ENCODE data around the gene MTURN.

Gene MTURN

GRCh38 chr7:30136117-30136731, 1.4 kb downstream of the MTURN start:
- no peak for DNase-seq

GRCh38 chr7:30136743-30137485, 2.1 kb downstream of the MTURN start:
- no peak for DNase-seq

- DNase-seq: no peak
Measured at GRCh38 chr7:30139836-30140384, 5.1 kb downstream of the MTURN start.

- no peak for DNase-seq
Measured at GRCh38 chr7:30140456-30140855, 5.7 kb downstream of the MTURN start.

DNA sequence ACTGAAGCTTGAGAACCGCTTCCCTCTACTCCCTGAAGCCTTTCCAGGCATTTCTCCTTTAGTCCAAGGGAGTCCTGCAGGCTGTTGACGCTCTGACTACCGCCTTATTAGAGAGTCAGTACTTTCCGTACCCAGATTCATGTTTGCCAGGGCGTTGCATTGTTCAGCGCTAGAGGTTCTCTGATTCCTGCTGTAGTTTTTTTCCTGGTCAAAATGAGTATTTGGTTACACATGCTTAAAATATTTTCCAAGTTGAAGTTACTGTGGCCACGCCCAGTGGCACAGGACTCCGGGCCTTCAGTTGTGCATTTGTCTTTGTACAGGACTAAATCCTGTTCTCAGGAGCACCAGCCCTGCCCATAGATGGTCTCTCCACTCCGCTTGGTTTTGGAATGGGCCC, 7.9 kb downstream of the MTURN start:
- DNase-seq: no peak

DNA sequence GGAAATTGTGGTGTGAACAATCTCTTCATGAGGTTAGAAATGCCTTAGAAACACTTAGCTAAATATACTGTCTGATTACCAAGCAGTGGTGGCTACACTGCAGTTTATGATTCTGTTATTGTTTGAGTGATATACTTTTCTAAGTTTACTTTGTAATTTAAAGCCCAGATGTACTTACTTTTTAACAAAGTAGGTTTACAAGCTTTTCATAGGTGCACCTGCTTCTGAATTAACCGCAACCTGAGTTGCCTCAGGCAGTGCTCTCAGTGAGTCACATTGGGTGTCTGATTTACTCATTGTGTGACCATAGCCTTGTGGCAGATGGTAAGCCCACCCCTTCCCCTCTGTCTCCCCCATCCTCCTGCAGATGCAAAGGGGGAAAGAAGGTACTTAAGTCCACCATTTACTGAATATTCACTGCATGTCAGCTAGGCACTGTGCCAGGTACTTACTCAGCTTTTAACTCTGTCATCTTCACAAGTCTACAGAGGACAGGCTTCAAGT, 9.0 kb downstream of the MTURN start:
- no peak for DNase-seq

GRCh38 chr7:30144657-30145306, 10.0 kb downstream of the MTURN start:
- no peak for DNase-seq

GRCh38 chr7:30145426-30145970, 10.7 kb downstream of the MTURN start:
- no peak for DNase-seq

- DNase-seq: no peak
Measured at GRCh38 chr7:30146127-30146612, 11.4 kb downstream of the MTURN start.

DNA sequence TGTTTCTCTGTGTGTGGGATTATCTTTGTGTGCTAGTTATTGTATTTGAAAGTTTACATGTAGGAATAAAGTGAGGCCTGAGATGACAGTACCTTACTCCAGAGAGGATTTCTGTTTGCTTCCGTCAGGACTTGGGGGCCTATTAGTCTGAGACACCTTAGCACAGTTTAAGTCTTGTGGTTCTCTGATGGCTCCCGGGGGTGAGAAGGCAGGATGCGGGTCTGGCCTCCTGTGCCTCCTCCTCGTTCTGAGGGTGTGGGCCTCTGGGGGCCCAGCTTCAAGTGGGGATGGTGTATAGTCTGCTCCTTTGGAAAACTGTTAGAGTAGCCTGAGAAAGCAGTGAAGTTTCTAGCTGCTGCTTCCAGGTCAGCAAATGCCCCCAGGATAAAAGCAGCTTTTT, 12.4 kb downstream of the MTURN start:
- DNase-seq: no peak

DNA sequence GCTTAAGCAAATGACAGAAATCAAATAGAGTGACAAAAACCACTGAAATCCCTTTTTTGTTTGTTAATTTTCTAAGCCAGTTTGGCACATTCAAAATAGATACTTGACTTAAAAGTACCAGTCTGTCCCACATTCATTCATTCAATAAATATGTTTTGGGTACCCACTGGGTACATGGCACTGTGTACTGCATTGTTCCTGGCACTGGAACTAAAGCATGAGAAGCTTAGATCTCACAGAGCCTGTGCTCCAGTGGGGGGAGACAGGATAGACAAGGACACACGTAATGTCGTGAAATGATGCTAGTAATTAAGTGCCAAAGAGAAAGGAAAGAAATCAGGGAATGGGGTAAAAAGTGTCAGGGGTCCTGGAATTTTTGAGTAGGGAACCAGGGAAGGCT, 13.0 kb downstream of the MTURN start:
- DNase-seq: no peak

DNA sequence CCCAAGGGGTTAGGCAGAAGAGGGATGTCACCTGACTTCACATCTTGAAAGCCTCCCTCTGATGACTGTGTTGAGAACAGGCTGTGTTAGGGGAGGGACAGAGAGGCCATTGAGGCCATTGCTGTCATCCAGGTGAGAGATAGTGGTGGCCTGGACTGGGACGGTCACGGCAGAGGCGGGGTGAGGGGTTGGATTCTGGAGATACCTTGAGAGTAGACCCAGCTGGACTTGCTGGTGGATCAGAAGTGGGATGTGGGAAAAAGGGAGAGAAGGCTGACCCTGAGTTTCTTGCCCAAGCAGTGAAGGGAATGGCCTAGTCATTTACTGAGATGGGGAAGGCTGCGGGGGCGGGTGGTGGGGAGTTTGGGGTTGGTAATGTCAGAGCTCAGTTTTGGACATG, 13.6 kb downstream of the MTURN start:
- DNase-seq: no peak

DNA sequence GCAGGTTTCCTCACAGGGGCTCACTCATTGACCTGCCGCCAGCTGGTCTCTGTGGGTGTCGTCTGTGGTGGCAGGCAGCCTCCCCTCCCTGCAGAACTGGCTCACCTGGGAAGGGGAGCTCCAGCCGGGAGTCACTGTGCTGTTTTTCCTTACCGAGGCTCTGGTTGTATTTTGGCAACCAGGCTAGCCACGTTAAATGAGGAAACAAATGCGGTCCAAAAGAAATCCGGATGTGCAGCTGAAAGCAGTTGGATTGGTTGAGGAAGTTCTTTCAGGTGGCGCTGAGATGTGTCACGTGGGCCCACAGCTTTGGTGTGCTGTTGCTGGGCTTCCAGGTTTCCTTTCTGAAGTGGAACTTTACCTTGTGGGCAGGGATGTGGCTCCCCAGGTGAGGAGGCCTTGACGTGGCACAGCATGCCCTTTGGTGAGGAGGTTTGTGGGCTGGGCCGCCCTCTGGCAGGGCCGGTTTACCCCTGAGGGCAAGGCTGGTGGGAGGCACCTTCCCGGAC, 14.2 kb downstream of the MTURN start:
- peak; percentile 42 for DNase-seq

GRCh38 chr7:30149640-30150272, 15.0 kb downstream of the MTURN start:
- DNase-seq: no peak

DNA sequence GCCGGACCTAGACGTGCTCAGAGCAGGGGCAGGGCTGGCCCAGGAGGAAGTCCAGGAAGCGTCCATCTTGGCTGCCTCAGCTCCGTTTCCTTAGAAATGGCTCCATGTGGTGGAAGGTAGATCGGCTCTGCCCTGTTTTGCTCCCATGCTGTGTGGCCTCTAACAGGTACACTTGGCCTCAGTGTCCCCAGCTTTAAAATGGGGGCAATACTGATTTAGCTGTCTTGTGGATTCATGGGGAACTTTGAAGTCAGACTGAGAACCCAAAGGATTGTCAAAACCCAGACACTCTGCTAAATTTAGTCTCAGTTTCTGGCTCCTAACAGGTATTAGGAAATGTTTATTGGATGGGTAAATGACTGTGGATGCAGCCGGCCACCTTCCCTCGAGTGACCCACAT, 15.9 kb downstream of the MTURN start:
- DNase-seq: no peak

GRCh38 chr7:30154111-30154587, 19.4 kb downstream of the MTURN start:
- DNase-seq: no peak

DNA sequence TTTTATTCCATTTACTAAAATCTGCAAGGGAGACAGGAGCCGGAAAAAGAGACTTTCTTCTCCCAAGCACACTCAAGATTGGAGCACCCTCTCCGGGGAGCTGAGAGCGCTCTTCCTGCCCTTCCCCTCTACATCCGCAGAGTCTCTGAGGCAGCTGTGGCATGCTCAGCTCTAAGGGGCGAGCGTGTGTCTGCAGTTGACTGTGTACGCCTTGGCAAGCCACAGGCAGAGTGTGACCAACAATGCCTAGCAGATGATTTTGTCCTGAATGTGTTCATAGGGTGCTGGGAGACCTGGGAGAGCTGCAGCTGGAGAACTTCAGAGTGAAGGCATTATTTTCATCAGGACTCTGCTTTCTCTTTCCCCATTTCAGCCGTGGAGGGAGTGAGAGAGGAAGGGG, 20.7 kb downstream of the MTURN start:
- no peak for DNase-seq

- DNase-seq: peak; percentile 32
Measured at GRCh38 chr7:30157204-30157603, 22.4 kb downstream of the MTURN start.

DNA sequence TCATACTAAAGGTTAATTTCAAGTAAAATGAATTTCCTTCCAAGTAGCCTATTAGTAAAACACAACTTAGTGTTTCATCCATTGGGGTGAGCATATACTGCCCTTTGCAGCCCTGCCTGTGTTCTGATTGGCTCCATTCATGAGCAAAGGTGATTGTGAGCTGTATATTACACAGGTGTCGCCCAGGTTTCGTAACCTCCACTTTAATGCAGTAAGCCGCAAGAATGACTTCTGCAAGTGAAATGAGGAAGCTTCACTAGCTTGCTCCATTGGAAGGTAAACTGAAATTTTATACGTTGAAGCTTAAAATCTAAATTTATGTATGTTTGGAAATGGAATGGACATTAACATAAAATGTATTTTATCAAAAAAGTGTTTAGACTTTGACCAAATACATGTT, 24.4 kb downstream of the MTURN start:
- no peak for DNase-seq

GRCh38 chr7:30159698-30160143, 24.9 kb downstream of the MTURN start:
- peak; percentile 17 for DNase-seq

- DNase-seq: no peak
Measured at GRCh38 chr7:30160329-30160728, 25.5 kb downstream of the MTURN start.

DNA sequence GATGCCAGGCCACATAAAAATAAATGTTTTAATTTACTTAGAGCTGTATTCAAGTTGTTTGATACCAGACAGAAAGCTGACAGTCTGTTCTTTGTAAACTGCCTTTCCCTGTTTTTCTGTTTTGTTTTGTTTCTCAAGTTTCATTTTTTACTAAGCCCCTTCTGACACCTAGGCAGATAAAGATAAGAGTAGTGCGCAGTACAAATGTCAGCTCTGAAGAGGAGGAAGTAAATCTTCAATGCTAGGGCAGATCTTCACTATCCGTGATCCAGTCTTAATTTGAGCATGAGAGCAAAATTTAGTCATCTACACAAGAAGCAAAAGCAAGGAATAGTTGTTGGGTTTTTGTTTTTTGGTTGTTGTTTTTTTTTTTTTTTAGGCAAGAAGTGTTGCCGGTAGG, 27.3 kb downstream of the MTURN start:
- no peak for DNase-seq
